Thyroid gland (tissue), 4 donors: ENCODE data around the gene RNF183. TPM values are rescaled to one million over a fixed set of nuclear protein-coding genes. Genes with fewer than 3 reads are reported as not detected.
A peak's percentile ranks its signal among the peaks of the same experiment; 100 is the strongest.

Experiments used
- DNase-seq, 2 donors: peaks; one replicate each; pipeline ENCODE4 v3.0.0-alpha.2; 2019
- H3K27ac ChIP-seq, 3 donors: fragments of 200-600 bp; sonication (generic); 1 replicate in 2 of 3; 2 replicates in 1 of 3; pipeline ENCODE4 v1.5.1; 2016 to 2019; ENCODE audit warnings: mild to moderate bottlenecking in 1 of 3, moderate library complexity in 1 of 3
- H3K27me3 ChIP-seq: fragments of 200-600 bp; sonication (generic); one replicate; pipeline ENCODE4 v1.5.1; 2019
- H3K36me3 ChIP-seq, 2 donors: fragments of 200-600 bp; sonication (generic); one replicate each; pipeline ENCODE4 v1.5.1; 2016 to 2019
- H3K4me1 ChIP-seq, 2 donors: fragments of 200-600 bp; sonication (generic); one replicate each; pipeline ENCODE4 v1.5.1; 2017 to 2019
- H3K4me3 ChIP-seq, 3 donors: fragments of 200-600 bp; sonication (generic); replicated peaks in 1 of 3; 1 replicate in 2 of 3; 2 replicates in 1 of 3; pipeline ENCODE4 v1.5.1; 2016; ENCODE audit warnings: mild to moderate bottlenecking in 1 of 3
- H3K9me3 ChIP-seq: fragments of 200-600 bp; sonication (generic); one replicate; pipeline ENCODE4 v1.5.1; 2017
- POLR2A ChIP-seq, 2 donors: fragments of 450-650 bp; IDR thresholded peaks; one replicate each; pipeline ENCODE4 v1.6.1; 2017; ENCODE audit warnings: antibody characterized with exemption in 2 of 2, mild to moderate bottlenecking in 2 of 2, moderate library complexity in 1 of 2
- WGBS, 2 donors: methylation state at CpG; one replicate each; pipeline ENCODE4 v1.1.5; 2017; 5-methylcytosine and 5-hydroxymethylcytosine counted together
- intact Hi-C: fragments of 100-400 bp; cut with DNase I; formaldehyde crosslinking; loops from one replicate; pipeline ENCODE4 v1.15.1; 2023
- total RNA-seq, 4 donors: library from RNA; depleted of rRNA; stranded (reverse); fragments of >200 nt; gene quantifications; one replicate each; pipeline ENCODE4 v1.2.3, GENCODE V29; 2016
- TF ChIP-seq, protein P1 (sequence below), 6 experiments: fragments of 200-600 bp in 3 of 6; fragments of 450-650 bp in 3 of 6; sonication (generic) in 3 of 6; IDR thresholded peaks; one replicate each; pipeline ENCODE4 v1.5.1; 2016 to 2019; ENCODE audit warnings: antibody characterized with exemption in 6 of 6, mild to moderate bottlenecking in 2 of 6, inconsistent platforms in 1 of 6, moderate library complexity in 1 of 6

Gene RNF183
- total RNA-seq, 4 donors from 2014 or later: not detected

DNA sequence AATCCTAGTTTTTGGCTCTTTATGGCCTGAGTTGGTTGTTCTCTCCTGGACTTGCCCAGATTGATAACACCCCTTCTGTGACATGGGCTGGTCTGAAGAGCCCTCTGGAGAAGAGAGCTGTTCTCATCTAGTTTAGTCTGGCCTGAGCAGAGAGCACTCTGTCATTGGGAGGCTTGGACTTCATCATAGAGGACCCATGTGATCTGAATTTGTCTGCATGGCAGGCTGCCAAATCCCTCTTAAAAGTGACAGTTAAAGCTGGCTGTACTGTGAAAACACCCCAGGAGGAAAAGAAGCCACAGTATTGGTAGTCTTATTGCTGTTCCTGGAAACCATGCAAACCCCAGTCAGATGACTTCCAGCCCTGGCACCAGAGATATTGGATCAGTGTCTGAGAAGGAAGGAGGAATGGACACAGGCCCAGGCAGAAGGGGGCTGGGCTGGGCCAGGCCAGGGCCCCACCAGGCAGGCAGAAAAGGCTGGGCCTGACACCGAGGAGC lies 40.6 kb upstream of the RNF183 start:
- peak; percentile 98 to 99 for DNase-seq
- intact Hi-C loops: no loop called here
- no peaks in the 10 kb centered on the region for H3K36me3 ChIP-seq
- 13 to 25% methylated on average over 1 of the region's 1 CpG for WGBS, 2 donors
- no peaks in the 10 kb centered on the region for H3K9me3 ChIP-seq
- peak in 1 of 2 donors; percentile 29 for TF ChIP-seq POLR2A (IDR thresholded peaks at IDR 0.05)
- TF ChIP-seq, protein P1, sequence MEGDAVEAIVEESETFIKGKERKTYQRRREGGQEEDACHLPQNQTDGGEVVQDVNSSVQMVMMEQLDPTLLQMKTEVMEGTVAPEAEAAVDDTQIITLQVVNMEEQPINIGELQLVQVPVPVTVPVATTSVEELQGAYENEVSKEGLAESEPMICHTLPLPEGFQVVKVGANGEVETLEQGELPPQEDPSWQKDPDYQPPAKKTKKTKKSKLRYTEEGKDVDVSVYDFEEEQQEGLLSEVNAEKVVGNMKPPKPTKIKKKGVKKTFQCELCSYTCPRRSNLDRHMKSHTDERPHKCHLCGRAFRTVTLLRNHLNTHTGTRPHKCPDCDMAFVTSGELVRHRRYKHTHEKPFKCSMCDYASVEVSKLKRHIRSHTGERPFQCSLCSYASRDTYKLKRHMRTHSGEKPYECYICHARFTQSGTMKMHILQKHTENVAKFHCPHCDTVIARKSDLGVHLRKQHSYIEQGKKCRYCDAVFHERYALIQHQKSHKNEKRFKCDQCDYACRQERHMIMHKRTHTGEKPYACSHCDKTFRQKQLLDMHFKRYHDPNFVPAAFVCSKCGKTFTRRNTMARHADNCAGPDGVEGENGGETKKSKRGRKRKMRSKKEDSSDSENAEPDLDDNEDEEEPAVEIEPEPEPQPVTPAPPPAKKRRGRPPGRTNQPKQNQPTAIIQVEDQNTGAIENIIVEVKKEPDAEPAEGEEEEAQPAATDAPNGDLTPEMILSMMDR (IDR thresholded peaks at IDR 0.05): no peak
- peaks cover 19 to 37% of the 10 kb centered on the region in 2 donors for H3K4me1 ChIP-seq
- peak overlapping the region; percentile 83 to 96 (median 92) for H3K27ac ChIP-seq
- H3K4me3 ChIP-seq: no peak overlapping the region
- no peaks in the 10 kb centered on the region for H3K27me3 ChIP-seq

DNA sequence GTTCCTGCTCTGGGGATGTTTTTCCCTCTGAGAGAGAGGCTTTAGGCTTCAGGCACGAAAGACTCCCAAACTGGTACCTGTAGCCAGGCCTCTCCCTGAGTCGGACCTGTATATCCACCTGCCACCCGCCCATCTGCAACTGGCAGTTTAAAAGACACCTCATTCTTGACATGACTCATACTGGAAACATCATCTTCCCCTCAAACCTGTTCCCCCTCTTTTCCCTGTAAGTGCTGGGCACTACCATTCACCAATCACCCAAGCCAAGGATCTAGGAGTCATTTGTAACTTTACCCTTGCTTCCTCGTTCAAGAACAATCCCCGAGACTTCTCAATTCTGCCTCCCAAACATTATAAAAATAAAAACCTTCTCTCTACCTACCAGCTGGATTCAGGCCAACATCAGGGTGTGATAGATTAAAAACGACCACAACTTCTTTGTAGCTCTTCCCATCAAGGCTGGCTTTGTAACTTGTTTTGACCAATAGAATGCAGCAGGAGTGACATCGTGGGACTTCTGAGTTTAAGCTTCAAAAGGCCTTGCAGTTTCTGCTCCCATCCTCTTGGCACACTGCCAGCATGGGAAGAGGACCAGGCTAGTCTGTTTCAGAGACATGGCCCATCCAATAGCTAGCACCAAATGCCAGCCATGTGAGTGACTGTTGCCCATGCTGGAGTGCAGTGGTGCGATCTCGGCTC lies 38.7 kb upstream of the RNF183 start:
- intact Hi-C loops: no loop called here

DNA sequence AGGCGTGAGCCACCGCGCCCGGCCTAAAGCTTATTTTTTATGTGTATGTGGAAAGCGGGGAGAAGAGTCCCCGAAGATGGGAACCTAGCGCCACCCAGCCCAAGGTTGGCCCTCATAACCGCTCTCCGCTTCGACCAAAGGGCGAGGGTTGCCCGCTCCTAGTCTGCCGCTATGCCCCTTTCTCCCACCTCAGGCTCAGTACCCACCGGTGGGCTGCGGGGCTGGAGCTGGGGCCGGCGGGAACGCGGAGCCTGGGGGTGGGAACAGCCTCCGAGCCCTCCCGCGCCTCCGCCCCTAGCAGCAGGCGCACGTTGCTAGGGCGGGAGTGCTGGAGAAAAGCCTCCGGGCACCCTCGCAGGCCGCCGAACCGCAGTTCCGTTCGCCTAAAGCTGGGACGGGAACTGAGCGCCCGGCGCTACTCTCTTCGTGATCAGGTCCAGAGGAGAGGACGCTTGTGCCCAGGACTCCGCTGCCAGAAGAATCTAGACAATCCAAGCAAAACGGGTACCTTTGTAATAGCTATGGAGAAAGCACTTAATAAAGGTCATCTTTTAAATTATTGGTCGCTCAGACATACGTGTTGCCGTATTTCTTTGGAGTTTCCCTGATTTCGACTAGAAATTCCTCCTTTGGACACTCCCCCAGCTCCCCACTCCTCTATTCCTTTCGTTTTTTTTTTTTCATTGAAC lies 37.0 kb upstream of the RNF183 start, which contains the start of gene WDR31:
TSS of gene WDR31 (minus strand) at position 265 of the 689 bp plus-strand sequence. CDS start 8,253 bp downstream, outside the sequence.
- peak within 1 kb of the TSS; percentile 53 to 81 (median 77) for H3K27ac ChIP-seq
- H3K4me3 ChIP-seq: peak within 1 kb of the TSS; percentile 33 to 63 (median 53)
- no peaks in the 10 kb centered on the region for H3K36me3 ChIP-seq
- intact Hi-C loops: no loop called here
- peak; percentile 87 to 90 for DNase-seq
- WGBS, 2 donors: 1% methylated on average over 22 to 28 of the region's 46 CpGs
- peaks cover 19 to 38% of the 10 kb centered on the region in 2 donors for H3K4me1 ChIP-seq
- TF ChIP-seq, protein P1 (IDR thresholded peaks at IDR 0.05): no peak
- TF ChIP-seq POLR2A (IDR thresholded peaks at IDR 0.05): peak in 1 of 2 donors; percentile 74
- H3K27me3 ChIP-seq: no peaks in the 10 kb centered on the region
- no peaks in the 10 kb centered on the region for H3K9me3 ChIP-seq

More for the DNA sequence above, 38.7 kb upstream of the RNF183 start:
- Histone ChIP-seq H3K4me3 (no peak overlapping the region), H3K9me3 (no peaks in the 10 kb centered on the region), H3K27ac (peak overlapping the region in 2 of 3 donors; percentile 8 to 46), H3K4me1 (peaks cover 19 to 38% of the 10 kb centered on the region in 2 donors), H3K27me3 (no peaks in the 10 kb centered on the region), H3K36me3 (no peaks in the 10 kb centered on the region)
- 56 to 71% methylated on average over 7 to 9 of the region's 9 CpGs for WGBS, 2 donors
- DNase-seq: peak in 1 of 2 donors; percentile 22
- TF ChIP-seq, protein P1 (IDR thresholded peaks at IDR 0.05): no peak
- TF ChIP-seq POLR2A (IDR thresholded peaks at IDR 0.05): no peak

- H3K27me3 ChIP-seq: no peaks in the 10 kb centered on the region
- no peak overlapping the region for H3K4me3 ChIP-seq
- TF ChIP-seq, protein P1 (IDR thresholded peaks at IDR 0.05): no peak
- TF ChIP-seq POLR2A (IDR thresholded peaks at IDR 0.05): no peak
- H3K27ac ChIP-seq: no peak overlapping the region
- H3K36me3 ChIP-seq: no peaks in the 10 kb centered on the region
- no peak for DNase-seq
- intact Hi-C loops: no loop called here
- WGBS, 2 donors: 94 to 100% methylated on average over 2 of the region's 2 CpGs
- no peaks in the 10 kb centered on the region for H3K9me3 ChIP-seq
- H3K4me1 ChIP-seq: peaks cover 6 to 20% of the 10 kb centered on the region in 2 donors
Measured at GRCh38 chr9:113337714-113338113, 34.5 kb upstream of the RNF183 start.
